Measurements from ENCODE around the gene NAV2. TPM values are rescaled to one million over a fixed set of nuclear protein-coding genes. Genes with fewer than 3 reads are reported as not detected.

The NAV2 gene
- total and polyA plus RNA-seq, 2 donors (not counting 1 experiment from before 2014, with no cell fraction given), result 8.1 to 14.0 TPM

- Histone ChIP-seq H3K9ac (ENCODE audit: insufficient read depth, low read length) (no peak overlapping the region), H3K27me3 (ENCODE audit: control insufficient read depth, insufficient read depth, low read length) (no peaks in the 10 kb centered on the region), H3K79me2 (ENCODE audit: control insufficient read depth, insufficient read depth, low read length) (peaks cover 73% of the 10 kb centered on the region), H3K4me1 (ENCODE audit: control insufficient read depth, extremely low read depth, insufficient read depth, low read length) (peaks cover 7% of the 10 kb centered on the region), H2AFZ (ENCODE audit: low read length) (no peak overlapping the region), H3K9me3 (ENCODE audit: control insufficient read depth, insufficient read depth, low read depth, low read length) (no peaks in the 10 kb centered on the region), H3K36me3 (ENCODE audit: control insufficient read depth, insufficient read depth, low read length) (peaks cover 2% of the 10 kb centered on the region), H3K4me3 (replicated peaks in 1 of 4; ENCODE audit: control extremely low read depth in 1 of 4, insufficient read depth in 1 of 4, low read depth in 3 of 4, low read length in 4 of 4) (no peak overlapping the region), H4K20me1 (ENCODE audit: control insufficient read depth, extremely low read depth, insufficient read depth, low read length) (peaks cover 5% of the 10 kb centered on the region), H3K27ac (ENCODE audit: insufficient read depth, low read length) (no peak overlapping the region), H3K4me2 (ENCODE audit: extremely low read depth, insufficient read depth, low read length) (no peak overlapping the region)
- no peak for DNase-seq (ENCODE audit: low read depth in 2 of 2)
- TF ChIP-seq CTCF (conservative IDR thresholded peaks at IDR 0.05 in 1 of 2, IDR thresholded peaks at IDR 0.05 in 1 of 2; ENCODE audit: low read depth in 1 of 2, low read length in 2 of 2) (no peak), EZH2 (IDR thresholded peaks at IDR 0.05; ENCODE audit: low read length, missing control alignments) (no peak)
Measured at GRCh38 chr11:19819148-19819547, 106.5 kb downstream of the NAV2 start.

GRCh38 chr11:19820100-19820499, 107.5 kb downstream of the NAV2 start:
- Histone ChIP-seq H3K9me3 (ENCODE audit: control insufficient read depth, insufficient read depth, low read depth, low read length) (no peaks in the 10 kb centered on the region), H3K27me3 (ENCODE audit: control insufficient read depth, insufficient read depth, low read length) (no peaks in the 10 kb centered on the region), H4K20me1 (ENCODE audit: control insufficient read depth, extremely low read depth, insufficient read depth, low read length) (peaks cover 5% of the 10 kb centered on the region), H3K4me2 (ENCODE audit: extremely low read depth, insufficient read depth, low read length) (no peak overlapping the region), H2AFZ (ENCODE audit: low read length) (no peak overlapping the region), H3K27ac (ENCODE audit: insufficient read depth, low read length) (no peak overlapping the region), H3K9ac (ENCODE audit: insufficient read depth, low read length) (no peak overlapping the region), H3K36me3 (ENCODE audit: control insufficient read depth, insufficient read depth, low read length) (peaks cover 2% of the 10 kb centered on the region), H3K4me3 (replicated peaks in 1 of 4; ENCODE audit: control extremely low read depth in 1 of 4, insufficient read depth in 1 of 4, low read depth in 3 of 4, low read length in 4 of 4) (no peak overlapping the region), H3K79me2 (ENCODE audit: control insufficient read depth, insufficient read depth, low read length) (peaks cover 72% of the 10 kb centered on the region), H3K4me1 (ENCODE audit: control insufficient read depth, extremely low read depth, insufficient read depth, low read length) (peaks cover 7% of the 10 kb centered on the region)
- peak; percentile 25 to 83 for DNase-seq (ENCODE audit: low read depth in 2 of 2)
- TF ChIP-seq EZH2 (IDR thresholded peaks at IDR 0.05; ENCODE audit: low read length, missing control alignments), result no peak
- TF ChIP-seq CTCF (conservative IDR thresholded peaks at IDR 0.05 in 1 of 2, IDR thresholded peaks at IDR 0.05 in 1 of 2; ENCODE audit: low read depth in 1 of 2, low read length in 2 of 2), result no peak

- peaks cover 2% of the 10 kb centered on the region for H3K36me3 ChIP-seq (ENCODE audit: control insufficient read depth, insufficient read depth, low read length)
- H3K4me2 ChIP-seq (ENCODE audit: extremely low read depth, insufficient read depth, low read length), result no peak overlapping the region
- DNase-seq (ENCODE audit: low read depth in 2 of 2), result no peak
- H3K27me3 ChIP-seq (ENCODE audit: control insufficient read depth, insufficient read depth, low read length), result no peaks in the 10 kb centered on the region
- peaks cover 7% of the 10 kb centered on the region for H3K4me1 ChIP-seq (ENCODE audit: control insufficient read depth, extremely low read depth, insufficient read depth, low read length)
- no peak overlapping the region for H3K9ac ChIP-seq (ENCODE audit: insufficient read depth, low read length)
- H3K27ac ChIP-seq (ENCODE audit: insufficient read depth, low read length), result no peak overlapping the region
- no peak overlapping the region for H3K4me3 ChIP-seq (replicated peaks in 1 of 4; ENCODE audit: control extremely low read depth in 1 of 4, insufficient read depth in 1 of 4, low read depth in 3 of 4, low read length in 4 of 4)
- peaks cover 5% of the 10 kb centered on the region for H4K20me1 ChIP-seq (ENCODE audit: control insufficient read depth, extremely low read depth, insufficient read depth, low read length)
- no peaks in the 10 kb centered on the region for H3K9me3 ChIP-seq (ENCODE audit: control insufficient read depth, insufficient read depth, low read depth, low read length)
- H3K79me2 ChIP-seq (ENCODE audit: control insufficient read depth, insufficient read depth, low read length), result peaks cover 66% of the 10 kb centered on the region
- no peak for TF ChIP-seq CTCF (conservative IDR thresholded peaks at IDR 0.05 in 1 of 2, IDR thresholded peaks at IDR 0.05 in 1 of 2; ENCODE audit: low read depth in 1 of 2, low read length in 2 of 2)
- no peak for TF ChIP-seq EZH2 (IDR thresholded peaks at IDR 0.05; ENCODE audit: low read length, missing control alignments)
- H2AFZ ChIP-seq (ENCODE audit: low read length), result no peak overlapping the region
Measured at GRCh38 chr11:19821412-19821875, 108.8 kb downstream of the NAV2 start.
